Stimulated activated CD4-positive, alpha-beta T cell treated with anti-CD3 and anti-CD28 coated beads, TNF-alpha, amount 100 ng/mL, for 24 hours (primary cell): ENCODE measurements around the gene ESAM.

ENCODE experiments used
- DNase-seq, 3 experiments: peaks; one replicate each; pipeline ENCODE4 v3.0.0-alpha.2; 2020; ENCODE audit warnings: low read depth in 3 of 3

The ESAM gene

DNA sequence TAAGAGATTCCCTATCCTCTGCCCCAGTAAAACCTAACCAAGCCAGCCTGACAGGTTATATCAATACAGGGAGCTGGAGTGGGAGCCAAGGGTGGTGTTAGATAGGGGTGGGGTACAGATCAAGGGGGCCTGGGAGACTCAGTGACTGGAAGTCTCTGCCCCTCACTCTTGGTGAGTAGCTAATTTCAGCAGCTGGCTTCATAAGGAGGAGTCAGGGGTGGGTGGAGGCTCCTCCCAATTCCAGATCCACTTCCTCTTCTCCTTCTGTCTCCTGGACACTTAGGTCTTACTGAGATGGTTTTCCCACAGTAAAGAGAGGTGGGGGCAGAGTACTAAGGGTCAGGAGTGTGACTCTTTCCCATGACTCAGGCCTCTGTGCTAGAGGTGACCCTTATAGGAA is 8.9 kb downstream of the ESAM start:
- DNase-seq = no peak

DNA sequence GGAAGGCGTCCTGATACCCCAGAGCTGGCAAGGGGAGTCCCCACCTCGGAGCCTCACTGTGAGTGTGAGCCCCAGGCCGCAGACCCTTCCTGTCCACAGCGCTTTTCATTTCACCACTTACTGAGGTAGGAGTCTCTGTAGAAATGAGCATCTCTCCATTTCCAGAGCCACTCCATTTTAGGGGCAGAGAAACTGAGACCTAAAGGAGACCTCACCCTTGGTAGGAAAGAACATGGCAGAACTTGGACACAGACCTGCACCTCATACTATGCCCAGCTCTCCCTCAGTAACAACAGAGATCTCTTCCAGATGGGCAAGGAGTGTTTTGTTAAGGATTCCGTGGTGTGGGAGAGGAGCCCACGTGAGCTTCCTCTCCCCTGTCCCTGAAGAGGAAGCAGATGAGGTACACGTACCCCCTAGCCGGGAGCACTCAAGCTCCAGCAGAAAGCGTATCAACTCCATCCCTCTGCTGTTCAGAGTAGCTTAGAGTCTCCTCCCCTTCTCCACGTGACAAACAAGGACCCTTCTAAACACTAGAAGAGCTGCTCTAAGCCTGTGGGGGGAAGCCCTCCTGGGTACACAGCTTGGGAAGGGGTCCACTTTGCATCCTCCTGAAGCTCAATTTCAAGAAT is 9.5 kb downstream of the ESAM start:
- DNase-seq = no peak

DNA sequence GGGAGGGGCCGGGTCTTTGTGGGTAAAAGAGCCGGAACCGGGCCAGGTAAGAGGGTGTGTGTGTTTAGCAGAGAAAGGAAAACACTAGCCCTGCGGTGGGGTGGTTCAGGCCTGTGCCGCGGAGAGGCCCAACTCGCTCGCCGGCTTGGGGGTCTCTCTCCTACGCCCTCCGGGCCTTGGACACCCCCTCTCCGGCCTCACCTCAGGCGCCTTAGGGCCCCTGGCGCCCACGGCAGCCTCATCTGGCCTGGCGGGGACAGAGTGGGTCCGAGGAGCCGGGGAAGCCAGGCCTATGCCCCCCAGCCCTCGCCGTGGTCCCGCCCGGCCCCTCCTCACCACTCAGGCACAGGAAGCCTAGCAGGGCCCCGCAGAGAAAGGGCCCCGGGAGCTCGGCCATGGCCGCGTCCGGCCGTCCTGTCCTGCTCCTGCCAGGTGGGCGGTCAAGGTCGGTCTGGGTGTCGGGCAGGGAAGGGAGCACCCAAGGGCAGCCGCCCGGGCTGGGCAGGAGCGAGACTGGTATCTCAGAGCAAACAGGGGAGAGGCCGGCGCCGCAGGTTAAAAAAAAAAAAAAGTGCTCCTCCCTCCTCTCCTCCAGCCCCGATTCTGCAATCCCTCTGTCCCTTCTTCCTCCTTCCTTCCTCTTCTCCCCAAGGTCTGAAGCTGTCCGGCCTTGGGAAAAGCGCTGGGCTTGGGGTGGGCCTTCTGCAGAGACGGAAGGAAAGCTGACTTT is 10.2 kb downstream of the ESAM start, which contains the start of gene VSIG2:
VSIG2 (minus strand) TSS at position 515 of the 730 bp plus-strand sequence; CDS start at position 397, 118 bp downstream.
- DNase-seq = no peak

DNA sequence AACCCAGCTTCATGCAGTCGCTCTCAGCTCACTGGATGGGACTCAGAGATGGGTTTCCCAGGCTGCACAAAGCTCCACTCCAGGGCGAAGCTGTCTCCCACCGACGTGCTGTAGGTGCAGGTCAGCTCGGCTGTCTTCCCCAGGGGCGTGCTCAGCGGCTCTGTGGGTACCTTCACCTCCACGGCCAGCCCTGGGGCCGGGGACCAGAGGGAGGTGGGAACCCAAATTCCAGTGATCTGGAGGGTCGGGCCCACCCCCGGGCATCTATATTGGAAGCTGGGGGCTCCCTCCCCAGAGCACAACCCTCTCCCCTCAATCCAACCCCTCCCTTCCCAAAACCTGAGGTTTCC is 10.7 kb downstream of the ESAM start:
- DNase-seq = no peak

DNA sequence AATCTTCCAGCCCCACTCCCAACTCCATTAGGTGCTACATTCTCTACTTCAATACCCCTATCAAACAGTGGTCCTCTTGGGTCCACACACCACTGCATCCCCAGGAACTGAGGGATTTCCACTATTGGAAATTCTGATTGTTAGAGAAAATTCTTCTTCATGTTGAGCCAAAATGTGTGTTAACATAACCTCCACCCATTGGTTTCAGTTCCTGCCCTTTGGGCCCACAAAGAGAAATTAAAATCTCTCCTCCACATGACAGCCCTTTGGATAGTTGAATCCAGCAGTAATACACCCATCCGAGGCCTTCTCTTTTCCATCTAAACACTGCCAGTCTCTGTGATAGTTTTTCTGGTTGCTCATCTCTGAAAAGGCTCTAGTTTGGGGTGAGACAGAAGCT is 12.2 kb downstream of the ESAM start:
- no peak for DNase-seq

DNA sequence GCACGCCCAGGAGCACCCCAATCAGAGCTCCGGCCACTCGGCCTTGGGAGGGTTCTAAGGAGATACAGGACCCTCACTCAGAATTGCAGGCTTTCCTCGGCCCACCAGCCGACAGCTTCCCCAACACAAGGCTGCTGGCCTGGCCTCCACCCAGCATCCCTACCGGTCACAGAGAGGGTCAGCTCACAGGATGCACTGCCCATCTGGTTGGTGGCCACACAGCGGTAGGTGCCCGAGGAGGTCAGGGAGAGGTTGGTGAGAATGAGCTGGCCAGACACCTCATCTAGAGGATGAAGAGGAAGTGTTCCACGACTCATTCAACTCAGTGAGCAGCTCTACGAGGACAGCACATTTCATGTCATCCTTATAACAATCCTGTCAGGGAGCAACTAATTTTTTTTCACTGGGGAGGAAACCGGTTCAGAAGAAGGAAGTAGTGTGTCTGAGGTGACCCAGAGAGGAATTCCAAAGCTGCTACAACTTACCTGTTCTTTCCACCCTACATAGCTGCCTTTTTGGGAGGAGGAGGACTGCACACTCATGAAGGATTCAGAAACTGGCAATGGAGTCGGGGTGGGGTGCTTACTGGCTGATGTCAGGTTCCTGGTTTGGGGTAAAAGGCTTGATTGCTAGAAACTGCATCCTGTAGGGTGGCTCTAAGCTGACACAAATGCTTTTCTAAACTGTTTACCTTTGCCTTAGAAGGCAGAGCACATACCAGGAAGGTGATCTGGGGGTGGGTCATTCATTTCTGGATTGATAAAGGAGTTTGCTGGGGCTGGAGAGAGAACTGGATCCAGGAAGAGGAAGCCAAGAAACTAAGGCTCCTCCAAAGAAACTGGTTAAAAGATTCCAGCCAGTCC is 13.4 kb downstream of the ESAM start:
- DNase-seq = no peak

DNA sequence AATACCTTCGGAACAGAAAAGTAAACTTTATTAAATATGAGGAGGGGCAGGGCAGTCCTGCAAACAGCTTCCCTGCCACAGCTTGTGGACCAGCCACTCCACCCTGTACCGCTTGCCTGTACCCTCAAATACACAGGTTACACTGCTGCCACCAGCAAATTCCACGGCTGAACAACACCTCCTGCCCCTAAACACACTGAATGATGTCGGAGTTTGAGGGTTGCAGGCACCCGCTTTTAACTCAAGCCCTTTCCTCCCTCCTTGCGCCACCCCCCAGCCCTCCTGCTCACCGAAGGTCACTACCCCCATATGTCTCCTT is 14.0 kb downstream of the ESAM start:
- DNase-seq = no peak

DNA sequence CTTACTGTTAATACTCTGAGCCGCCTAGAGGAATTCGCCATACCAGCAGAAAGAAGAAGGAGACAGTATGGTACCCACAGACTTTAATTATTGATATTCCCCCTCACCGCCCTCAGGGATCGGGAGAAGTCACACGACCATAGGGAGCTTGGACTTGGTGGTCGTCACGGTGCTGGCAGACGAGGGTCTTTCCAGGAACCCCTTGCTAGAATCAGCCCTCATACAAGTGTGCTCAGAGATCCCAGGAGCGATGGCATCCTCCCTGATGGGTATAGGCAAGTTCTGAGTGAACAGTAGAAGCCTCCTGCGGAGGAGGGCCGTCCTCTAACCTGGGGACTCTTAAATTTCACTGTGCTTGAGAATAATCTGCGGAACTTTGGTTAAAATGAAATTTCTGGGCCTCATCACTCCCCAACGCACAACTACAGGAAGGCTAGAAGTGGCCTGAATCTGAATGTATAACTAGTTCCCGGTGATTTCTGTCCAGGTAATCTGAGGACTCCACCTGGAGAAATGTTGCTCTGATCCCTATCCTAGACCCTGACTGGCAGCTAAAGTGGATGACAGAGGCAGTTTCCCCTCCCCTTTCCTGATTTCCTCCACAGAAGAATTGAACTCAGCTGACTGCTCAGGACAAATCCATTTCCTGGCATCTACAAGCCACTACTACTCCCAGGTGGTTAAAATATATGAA is 14.5 kb downstream of the ESAM start:
- DNase-seq = no peak

DNA sequence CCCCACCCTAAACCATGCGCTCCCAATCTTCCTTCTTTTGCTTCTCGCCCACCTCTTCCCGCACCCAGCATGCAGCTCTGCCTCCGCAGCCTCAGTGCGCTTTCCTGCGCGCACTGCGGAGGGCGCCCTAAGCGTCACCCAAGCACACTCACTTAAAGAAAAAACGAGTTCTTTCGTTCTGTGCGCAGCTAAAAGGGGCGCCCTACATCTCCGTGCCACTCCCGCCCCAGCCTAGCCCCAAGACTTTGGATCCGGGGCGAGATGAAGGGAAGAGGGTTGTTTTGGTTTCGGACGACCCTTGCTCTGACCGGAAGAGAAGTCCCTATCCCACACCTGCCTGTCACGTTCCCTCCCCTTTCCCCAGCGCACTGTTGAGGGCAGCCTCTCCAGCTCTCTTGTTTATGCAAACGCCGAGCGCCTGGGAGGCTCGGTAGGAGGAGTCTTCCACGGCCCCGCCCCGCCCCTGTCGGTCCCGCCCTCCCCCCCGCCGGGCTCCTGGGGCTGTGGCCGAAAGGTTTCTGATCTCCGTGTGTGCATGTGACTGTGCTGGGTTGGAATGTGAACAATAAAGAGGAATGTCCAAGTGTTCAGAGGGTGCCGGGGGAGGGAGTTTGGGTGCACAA is 15.4 kb downstream of the ESAM start:
- DNase-seq = peak; percentile 50 to 75 (median 53)

DNA sequence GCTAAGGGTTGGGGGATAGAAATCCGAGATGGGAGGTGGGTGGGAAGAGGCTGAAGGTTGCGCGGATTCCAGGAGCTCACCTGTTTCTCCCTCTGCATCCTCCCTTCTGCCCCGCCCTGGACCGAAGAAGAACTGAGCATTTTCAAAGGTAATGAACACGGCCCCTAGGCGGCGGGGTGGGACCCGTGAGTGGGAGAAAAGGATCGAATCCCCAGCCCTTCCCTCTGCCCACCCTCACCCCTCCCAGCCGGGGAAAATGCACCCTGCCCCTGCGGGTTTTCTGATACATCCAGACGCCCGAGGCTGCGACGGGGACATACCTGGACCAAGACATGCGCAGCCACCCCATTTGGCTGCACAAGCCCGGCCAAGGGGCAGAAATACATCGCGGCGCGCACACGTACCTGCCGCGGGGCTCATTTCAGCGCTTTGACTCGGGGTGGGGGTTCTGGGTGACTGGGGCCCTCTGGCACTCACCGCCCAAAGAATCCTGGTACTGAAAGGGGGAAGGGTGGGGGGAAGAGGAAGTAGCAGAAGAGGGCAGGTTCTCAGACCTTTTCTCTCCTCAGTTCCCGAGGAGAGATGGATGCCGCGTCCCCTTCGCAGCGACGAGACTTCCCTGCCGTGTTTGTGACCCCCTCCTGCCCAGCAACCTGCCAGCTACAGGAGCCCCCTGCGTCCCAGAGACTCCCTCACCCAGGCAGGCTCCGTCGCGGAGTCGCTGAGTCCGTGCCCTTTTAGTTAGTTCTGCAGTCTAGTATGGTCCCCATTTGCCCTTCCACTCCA is 16.1 kb downstream of the ESAM start:
- DNase-seq = no peak

DNA sequence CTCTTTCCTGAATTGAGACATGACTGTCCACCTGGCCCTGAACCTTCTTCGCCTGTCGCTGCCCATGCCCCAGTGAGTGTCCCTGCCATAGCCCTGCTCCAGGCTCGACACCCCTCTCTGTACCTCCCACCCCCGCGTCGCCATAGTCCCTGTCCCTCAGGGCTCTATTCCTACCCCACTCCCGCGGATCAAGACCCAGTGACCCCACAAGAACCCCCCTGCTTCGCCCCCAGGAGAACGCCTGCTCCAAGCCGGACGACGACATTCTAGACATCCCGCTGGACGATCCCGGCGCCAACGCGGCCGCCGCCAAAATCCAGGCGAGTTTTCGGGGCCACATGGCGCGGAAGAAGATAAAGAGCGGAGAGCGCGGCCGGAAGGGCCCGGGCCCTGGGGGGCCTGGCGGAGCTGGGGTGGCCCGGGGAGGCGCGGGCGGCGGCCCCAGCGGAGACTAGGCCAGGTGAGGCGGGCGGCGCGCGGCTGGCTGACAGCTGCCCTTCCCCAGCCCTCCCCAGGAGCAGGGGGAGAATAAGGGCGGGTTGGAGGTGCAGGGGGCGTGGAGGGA is 16.7 kb downstream of the ESAM start:
- DNase-seq = no peak

DNA sequence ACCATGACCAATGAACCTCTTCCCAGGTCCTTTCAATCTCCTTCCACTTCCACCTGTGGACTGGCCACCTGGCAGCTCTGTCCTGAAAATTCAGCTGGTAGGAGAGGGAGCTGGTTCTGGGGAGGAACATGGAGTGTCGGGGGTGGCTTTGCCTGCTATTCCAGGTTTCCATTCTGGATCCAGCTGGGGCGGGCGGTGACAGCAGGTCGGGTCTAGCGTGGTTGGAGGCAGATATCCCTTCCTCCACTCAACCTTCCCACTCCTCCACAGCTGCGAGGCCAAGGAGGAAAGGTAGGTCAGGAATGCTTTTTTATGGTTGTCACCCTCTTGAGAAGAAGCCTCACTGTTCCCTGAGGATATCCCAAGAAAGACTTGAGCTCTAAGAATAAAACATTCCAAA is 19.0 kb downstream of the ESAM start:
- no peak for DNase-seq

DNA sequence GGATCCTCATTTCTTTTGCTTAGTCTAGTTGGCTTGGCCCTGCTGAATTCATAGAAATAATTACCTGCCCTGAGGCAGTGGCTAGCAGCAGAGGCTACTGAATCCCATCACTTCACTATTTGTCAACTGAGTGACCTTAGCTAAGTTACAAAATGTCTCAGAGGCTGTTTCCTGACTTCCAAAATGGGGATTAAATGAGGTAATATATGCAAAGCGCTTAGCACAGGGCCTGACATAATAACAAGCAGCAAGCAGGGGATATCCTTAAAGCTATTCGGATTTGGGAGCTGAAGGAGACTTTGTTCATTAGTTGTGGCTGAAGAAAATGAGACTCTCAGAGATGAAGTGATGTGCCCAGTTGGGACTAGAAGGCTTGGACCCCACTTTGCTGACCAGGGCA is 19.5 kb downstream of the ESAM start:
- no peak for DNase-seq

DNA sequence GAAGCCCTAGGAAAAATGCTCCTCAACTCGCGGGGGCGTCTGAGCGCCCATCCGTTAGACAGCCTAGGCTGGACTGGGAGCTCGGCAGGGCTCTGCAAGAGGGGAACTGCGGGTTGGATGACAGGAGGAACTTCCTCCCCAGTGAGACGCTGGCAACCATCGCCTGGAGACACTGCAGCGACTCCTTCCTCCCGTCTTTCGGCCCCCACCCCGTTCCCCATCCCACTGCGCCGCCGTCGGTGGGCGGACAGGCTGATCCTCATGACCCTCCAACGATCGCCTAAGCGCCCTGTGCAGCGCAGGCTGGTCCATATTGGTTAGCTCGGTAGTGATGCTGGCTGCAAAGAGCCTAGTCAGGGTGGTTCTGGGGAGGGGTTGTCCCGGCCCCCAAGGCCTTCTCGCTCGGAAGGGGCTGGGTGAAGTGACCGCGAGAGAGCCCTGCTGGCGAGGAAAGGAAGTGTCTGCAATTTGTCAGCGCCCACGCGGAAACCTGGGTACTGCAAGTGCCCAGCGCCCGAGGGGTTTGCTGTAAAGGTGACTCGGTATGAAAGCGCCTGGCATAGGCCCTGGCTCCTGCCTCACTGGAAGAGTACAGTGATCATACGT is 21.7 kb downstream of the ESAM start:
- DNase-seq = peak in 2 of 3 experiments; percentile 31 to 64

DNA sequence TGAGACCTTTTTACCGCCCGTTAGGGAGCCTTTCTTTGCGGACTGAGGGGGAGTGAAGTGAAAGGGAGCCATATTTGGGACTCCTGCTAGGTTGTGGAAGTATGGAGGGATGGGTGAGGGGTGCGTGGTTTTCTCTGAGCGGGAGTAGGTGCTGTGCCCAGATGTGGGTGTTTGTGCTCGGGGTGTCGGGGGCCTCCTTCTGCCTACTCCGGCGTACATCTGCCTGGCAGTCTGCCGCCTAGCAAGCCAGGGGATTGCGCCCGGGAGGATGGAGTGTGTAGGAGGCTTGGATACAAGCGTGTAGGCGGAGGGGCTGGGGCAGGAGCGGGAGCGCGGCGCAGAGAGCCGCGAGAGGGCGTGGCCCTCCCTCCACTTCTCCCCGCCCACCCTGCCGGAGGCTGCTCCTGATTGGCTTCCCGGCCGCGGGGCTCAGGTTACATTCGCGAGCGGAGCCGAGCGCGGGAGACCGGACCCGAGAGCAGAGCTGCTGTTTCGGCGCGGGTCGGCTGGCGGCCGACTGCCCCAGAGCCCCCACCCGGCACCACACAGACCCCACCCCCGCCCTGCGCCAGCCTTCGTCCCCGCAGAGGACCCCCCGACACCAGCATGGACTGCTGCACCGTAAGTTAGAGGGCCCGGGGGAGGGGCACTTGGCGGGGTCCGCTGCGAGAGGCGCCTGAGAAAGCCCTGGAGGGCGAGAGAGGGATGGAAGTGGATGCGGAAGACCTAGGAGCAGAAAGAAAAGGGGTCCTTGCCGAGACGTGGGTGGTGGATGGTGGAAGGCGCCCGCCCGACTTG is 22.4 kb downstream of the ESAM start, which contains the start of gene NRGN:
NRGN (plus strand) TSS at position 464 of the 798 bp plus-strand sequence; CDS start at position 607, 143 bp downstream.
- DNase-seq = peak; percentile 67 to 86 (median 68)

DNA sequence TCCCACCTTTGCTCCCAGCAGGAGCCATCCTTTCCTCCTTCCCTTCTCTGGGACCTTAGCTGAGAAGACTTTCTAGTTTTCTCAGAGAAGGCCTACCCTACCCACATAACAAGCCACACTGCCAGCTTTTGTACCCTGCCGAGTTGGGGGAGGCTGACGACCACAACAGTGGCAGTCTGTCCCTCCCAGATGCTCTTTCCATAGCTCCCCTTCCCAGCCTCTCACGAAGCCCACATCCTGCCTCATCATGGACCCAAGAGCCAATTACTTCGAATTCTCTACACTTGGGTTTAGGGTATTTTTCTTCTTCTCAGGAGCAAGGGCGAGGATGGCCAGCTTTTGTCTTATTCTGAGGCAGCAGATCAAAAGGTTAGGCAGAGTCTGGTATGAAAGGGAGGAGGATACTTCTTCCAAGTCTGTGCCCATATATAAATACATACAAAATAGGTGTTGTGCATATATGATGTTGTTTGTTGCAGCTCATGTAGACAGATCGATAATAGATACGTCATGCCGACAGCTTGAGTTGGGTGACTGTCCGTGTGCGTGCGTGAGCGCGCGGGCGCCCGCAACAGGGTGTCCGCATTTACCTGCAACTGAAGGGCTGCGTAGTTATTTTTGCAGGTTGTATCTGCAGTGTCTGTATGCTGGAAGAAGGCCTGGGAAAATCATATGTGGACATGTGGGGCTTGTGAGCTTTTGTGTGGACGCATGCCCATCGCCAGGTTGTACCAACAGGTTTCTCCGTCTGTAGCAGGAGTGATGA is 23.2 kb downstream of the ESAM start:
- no peak for DNase-seq

DNA sequence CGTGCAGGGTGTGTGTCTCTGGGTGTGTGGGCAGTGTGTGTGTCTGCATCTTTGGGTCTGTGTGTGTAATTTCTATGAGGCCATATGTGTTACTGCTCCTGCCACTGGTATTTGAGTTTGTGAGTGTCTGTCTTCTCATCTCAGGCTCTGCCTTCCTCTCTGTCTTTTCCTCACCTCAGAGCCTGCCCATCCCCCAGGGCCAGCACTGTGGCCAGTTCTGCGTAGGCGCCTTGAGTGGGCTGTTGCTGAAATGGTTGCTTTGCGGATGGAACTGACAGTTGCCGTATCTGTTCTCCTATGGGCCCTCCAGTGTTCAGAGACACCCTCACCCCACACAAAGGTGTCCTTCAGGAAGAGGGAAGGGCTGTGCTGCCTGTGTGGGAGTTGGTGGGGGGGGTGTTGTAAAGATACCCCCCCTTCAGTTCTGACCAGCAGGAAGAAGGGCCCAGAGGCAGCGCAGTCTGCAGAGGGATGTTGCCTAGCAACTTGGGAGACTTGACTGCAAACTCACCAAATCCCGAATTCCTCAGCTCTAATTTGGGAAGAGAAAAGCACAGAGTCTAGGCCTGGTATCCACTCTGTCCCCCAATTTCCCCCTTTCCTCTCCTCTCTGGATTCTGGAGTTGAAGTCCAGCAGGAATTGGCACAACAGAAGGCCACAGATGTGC is 24.3 kb downstream of the ESAM start:
- no peak for DNase-seq

DNA sequence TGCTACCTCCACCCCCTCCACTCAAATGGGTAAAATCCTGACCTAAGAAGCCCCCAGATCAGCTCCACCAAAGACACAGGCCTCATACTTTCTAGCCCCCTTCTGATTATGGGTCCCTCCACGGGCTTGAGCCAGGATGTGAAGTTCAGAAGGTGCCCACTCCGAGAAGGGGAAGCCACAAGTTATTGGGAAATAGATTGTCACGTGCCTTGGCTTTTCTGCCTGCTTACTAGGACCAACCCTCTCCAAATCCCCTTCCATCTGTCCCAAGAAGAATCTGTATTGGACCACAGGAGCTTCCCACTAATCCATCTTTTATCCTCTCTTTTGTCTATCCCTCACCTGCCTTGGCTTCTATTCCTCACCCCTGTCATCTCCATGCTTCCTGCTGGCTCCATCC is 25.4 kb downstream of the ESAM start:
- DNase-seq = no peak
